ENCODE measurements around the gene CHRM4. TPM values are rescaled to one million over a fixed set of nuclear protein-coding genes. Genes with fewer than 3 reads are reported as not detected.

CHRM4 gene
- total RNA-seq, 1 experiment from 2014 or later, result 0.27 TPM

- no peaks in the 10 kb centered on the region for H3K9me3 ChIP-seq
- no peak for TF ChIP-seq CTCF (IDR thresholded peaks at IDR 0.05; ENCODE audit: insufficient read depth in 1 of 2, low read depth in 1 of 2, low read length in 1 of 2, severe bottlenecking in 1 of 2, unreplicated experiment in 1 of 2)
- Mint-ChIP-seq H3K27me3 (ENCODE audit: insufficient read depth, unreplicated experiment) (no peaks in the 10 kb centered on the region), H3K9me3 (ENCODE audit: unreplicated experiment) (no peaks in the 10 kb centered on the region), H3K4me1 (ENCODE audit: low read depth, unreplicated experiment) (no peaks in the 10 kb centered on the region), H3K36me3 (ENCODE audit: insufficient read depth, unreplicated experiment) (peaks cover 59% of the 10 kb centered on the region), H3K4me3 (ENCODE audit: unreplicated experiment) (no peak overlapping the region), H3K27ac (ENCODE audit: unreplicated experiment) (no peak overlapping the region)
- H3K4me3 ChIP-seq (ENCODE audit: low read depth, low read length), result no peak overlapping the region
- CTCF ChIA-PET, result no interaction called here
- H3K27me3 ChIP-seq (replicated peaks; ENCODE audit: control insufficient read depth, insufficient read depth, low read length), result no peaks in the 10 kb centered on the region
- DNase-seq, result no peak
- peaks cover 2% of the 10 kb centered on the region for H3K36me3 ChIP-seq (ENCODE audit: control insufficient read depth, insufficient read depth, low read length)
- 0 out of 2 replicates have a peak, but pooled peaks cover 6% of the 10 kb centered on the region for H3K4me1 ChIP-seq
- no TSS peak for BruUV-seq (replicated peaks)
- intact Hi-C loops (cut with micrococcal nuclease; ENCODE audit: unreplicated experiment), result no loop called here
- POLR2A ChIA-PET, result no interaction called here
Measured at GRCh38 chr11:46418751-46419150, 27.2 kb upstream of the CHRM4 start.

GRCh38 chr11:46417711-46418110 is 26.1 kb upstream of the CHRM4 start:
- no peak overlapping the region for H3K27ac Mint-ChIP-seq (ENCODE audit: unreplicated experiment)
- H3K4me3 ChIP-seq (ENCODE audit: low read depth, low read length), result no peak overlapping the region
- H3K4me1 Mint-ChIP-seq (ENCODE audit: low read depth, unreplicated experiment), result no peaks in the 10 kb centered on the region
- no peak for DNase-seq
- no peak for TF ChIP-seq CTCF (IDR thresholded peaks at IDR 0.05; ENCODE audit: insufficient read depth in 1 of 2, low read depth in 1 of 2, low read length in 1 of 2, severe bottlenecking in 1 of 2, unreplicated experiment in 1 of 2)
- intact Hi-C loops (cut with micrococcal nuclease; ENCODE audit: unreplicated experiment), result no loop called here
- H3K27me3 Mint-ChIP-seq (ENCODE audit: insufficient read depth, unreplicated experiment), result no peaks in the 10 kb centered on the region
- H3K36me3 ChIP-seq (ENCODE audit: control insufficient read depth, insufficient read depth, low read length), result peaks cover 2% of the 10 kb centered on the region
- H3K9me3 Mint-ChIP-seq (ENCODE audit: unreplicated experiment), result no peaks in the 10 kb centered on the region
- H3K4me1 ChIP-seq, result 0 out of 2 replicates have a peak, but pooled peaks cover 6% of the 10 kb centered on the region
- BruUV-seq (replicated peaks), result no TSS peak
- H3K36me3 Mint-ChIP-seq (ENCODE audit: insufficient read depth, unreplicated experiment), result peaks cover 63% of the 10 kb centered on the region
- no peaks in the 10 kb centered on the region for H3K27me3 ChIP-seq (replicated peaks; ENCODE audit: control insufficient read depth, insufficient read depth, low read length)
- POLR2A ChIA-PET, result no interaction called here
- CTCF ChIA-PET, result no interaction called here
- H3K4me3 Mint-ChIP-seq (ENCODE audit: unreplicated experiment), result no peak overlapping the region
- H3K9me3 ChIP-seq, result no peaks in the 10 kb centered on the region

- no peak for TF ChIP-seq CTCF (IDR thresholded peaks at IDR 0.05; ENCODE audit: insufficient read depth in 1 of 2, low read depth in 1 of 2, low read length in 1 of 2, severe bottlenecking in 1 of 2, unreplicated experiment in 1 of 2)
- POLR2A ChIA-PET, result no interaction called here
- no peaks in the 10 kb centered on the region for H3K4me1 Mint-ChIP-seq (ENCODE audit: low read depth, unreplicated experiment)
- H3K4me1 ChIP-seq, result 0 out of 2 replicates have a peak, but pooled peaks cover 6% of the 10 kb centered on the region
- no peak overlapping the region for H3K27ac Mint-ChIP-seq (ENCODE audit: unreplicated experiment)
- H3K4me3 Mint-ChIP-seq (ENCODE audit: unreplicated experiment), result no peak overlapping the region
- no peaks in the 10 kb centered on the region for H3K9me3 Mint-ChIP-seq (ENCODE audit: unreplicated experiment)
- CTCF ChIA-PET, result no interaction called here
- H3K4me3 ChIP-seq (ENCODE audit: low read depth, low read length), result no peak overlapping the region
- BruUV-seq (replicated peaks), result no TSS peak
- DNase-seq, result no peak
- H3K36me3 ChIP-seq (ENCODE audit: control insufficient read depth, insufficient read depth, low read length), result peaks cover 2% of the 10 kb centered on the region
- H3K27me3 Mint-ChIP-seq (ENCODE audit: insufficient read depth, unreplicated experiment), result no peaks in the 10 kb centered on the region
- no peaks in the 10 kb centered on the region for H3K27me3 ChIP-seq (replicated peaks; ENCODE audit: control insufficient read depth, insufficient read depth, low read length)
- H3K9me3 ChIP-seq, result no peaks in the 10 kb centered on the region
- peaks cover 61% of the 10 kb centered on the region for H3K36me3 Mint-ChIP-seq (ENCODE audit: insufficient read depth, unreplicated experiment)
- intact Hi-C loops (cut with micrococcal nuclease; ENCODE audit: unreplicated experiment), result no loop called here
Measured at GRCh38 chr11:46414879-46415278, 23.3 kb upstream of the CHRM4 start.

Data from Caco-2 (cell line).